Vagina (tissue), 2 donors: Measurements from ENCODE around the gene NELL1.

Source experiments
- CTCF ChIP-seq, 3 experiments: fragments of 450-650 bp in 2 of 3; fragments of 200-600 bp in 1 of 3; sonication (generic) in 1 of 3; IDR thresholded peaks; one replicate each; pipeline ENCODE4 v1.5.1; 2017 to 2019; ENCODE audit warnings: antibody characterized with exemption in 3 of 3, mild to moderate bottlenecking in 2 of 3, moderate library complexity in 2 of 3
- POLR2A ChIP-seq, 2 donors: fragments of 450-650 bp; IDR thresholded peaks; one replicate each; pipeline ENCODE4 v1.6.1; 2017; ENCODE audit warnings: antibody characterized with exemption in 2 of 2, mild to moderate bottlenecking in 2 of 2, moderate library complexity in 2 of 2
- POLR2AphosphoS5 ChIP-seq, 2 donors: sonication (generic); formaldehyde crosslinking; IDR thresholded peaks; one replicate each; pipeline ENCODE4 v1.9.0; 2017; ENCODE audit warnings: antibody characterized with exemption in 2 of 2, mild to moderate bottlenecking in 2 of 2, low read depth in 1 of 2; ENCODE audit not compliant: insufficient read depth in 1 of 2

DNA sequence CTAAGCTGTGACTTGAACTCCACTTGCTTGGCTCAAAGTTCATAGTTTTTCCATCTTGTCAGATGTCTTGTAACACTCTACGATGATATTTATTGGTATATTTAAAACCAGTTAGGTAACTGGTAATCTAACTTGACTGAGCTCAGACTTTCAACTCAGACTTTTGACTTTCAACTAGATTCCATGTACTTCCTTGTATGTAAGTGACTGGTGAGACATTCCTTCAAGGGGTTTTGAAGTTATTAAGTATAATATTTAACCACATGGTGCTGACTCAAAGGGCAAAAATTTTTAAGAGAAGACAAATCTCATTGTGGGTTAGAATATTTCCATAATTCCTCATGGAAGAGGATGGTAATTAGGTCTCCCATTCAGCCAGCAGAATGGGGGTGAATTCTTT lies 892.2 kb downstream of the NELL1 start:
- TF ChIP-seq CTCF (IDR thresholded peaks at IDR 0.05) (no peak), POLR2A (IDR thresholded peaks at IDR 0.05) (no peak), POLR2AphosphoS5 (IDR thresholded peaks at IDR 0.05; ENCODE audit: insufficient read depth in 1 of 2, low read depth in 1 of 2) (no peak)
